Hematopoietic multipotent progenitor cell (in vitro differentiated cells): ENCODE data around the gene TFIP11. TPM values are rescaled to one million over a fixed set of nuclear protein-coding genes. Genes with fewer than 3 reads are reported as not detected.

ENCODE experiments used
- DNase-seq, 3 donors: peaks; one replicate each; pipeline ENCODE4 v3.0.0-alpha.2; 2011 to 2015; ENCODE audit warnings: low read depth in 2 of 3, low spot score in 2 of 3
- small RNA-seq: library from RNA; depleted of rRNA; stranded (forward); fragments of <200 nt; gene quantifications from one replicate; pipeline ENCODE3, GENCODE V24; 2012
- total RNA-seq: library from RNA; depleted of rRNA; stranded (reverse); fragments of >200 nt; gene quantifications from one replicate; pipeline ENCODE4 v1.2.3, GENCODE V29; 2012

Gene TFIP11
- total RNA-seq, 1 donor = 33.7 TPM

DNA sequence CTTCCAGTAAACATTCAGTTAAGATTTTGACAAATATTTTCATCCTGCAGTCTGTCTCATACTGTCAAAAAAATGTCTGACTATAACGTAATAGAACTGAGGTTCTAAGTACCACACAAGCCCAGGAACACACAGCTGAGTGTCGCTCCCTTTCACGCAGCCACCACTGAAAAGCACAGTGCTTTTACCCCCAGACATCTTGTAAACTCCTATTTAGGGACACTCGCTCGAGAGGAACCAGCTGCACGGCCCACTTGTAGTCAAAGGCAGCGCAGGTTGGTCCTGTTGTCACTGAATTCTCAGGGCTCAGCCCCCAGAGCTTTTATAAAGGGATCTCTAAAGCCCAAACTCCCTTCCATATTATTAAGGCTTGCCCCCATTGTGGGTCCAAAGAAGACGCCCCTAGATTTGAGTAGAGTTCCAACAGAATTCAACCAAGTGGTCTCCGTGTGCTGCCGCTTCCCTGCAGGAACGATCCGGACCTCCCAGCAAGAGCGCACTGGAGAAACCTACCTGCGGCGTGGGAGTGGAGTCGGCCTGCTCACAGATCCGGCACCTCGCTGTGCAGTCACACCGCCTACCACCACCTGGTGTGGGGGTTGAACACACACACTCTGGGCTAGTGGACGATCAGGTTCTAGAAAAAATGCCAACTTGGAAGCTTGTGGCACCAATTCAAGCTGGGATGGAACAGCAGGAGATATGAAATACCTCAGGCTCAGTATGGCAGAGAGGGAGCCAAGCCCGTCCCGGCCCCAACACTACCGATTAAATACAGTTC lies 59.8 kb downstream of the TFIP11 start:
- DNase-seq = no peak

DNA sequence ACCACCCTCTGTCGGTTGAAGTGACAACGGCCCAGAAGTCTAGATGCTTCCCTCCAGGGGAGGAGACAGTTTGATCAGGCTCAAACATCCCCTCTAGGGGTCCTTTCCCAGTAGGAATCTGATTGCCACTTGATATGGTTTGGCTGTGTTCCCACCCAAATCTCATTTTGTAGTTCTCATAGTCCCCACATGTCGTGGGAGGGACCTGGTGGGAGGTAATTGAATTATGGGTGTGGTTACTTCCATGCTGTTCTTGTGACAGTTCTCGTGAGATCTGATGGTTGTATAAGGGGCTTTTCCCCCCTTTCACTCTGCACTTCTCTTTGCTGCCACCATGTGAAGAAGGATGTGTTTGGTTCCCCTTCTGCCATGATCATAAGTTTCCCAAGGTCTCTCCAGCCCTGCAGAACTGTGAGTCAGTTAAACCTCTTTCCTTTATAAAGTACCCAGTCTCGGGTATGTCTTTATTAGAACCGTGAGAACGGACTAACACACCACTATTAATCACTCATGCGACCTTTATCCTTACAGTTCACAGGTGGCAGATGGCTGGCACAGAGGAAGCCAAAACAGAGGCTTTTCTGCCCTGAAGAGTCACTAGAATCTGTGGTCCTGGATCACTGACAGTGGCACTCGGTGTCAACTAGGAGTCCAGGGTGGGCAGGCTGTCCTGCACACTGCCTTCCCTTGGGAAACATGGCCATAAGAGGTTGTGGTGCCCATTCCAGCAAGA lies 61.7 kb downstream of the TFIP11 start:
- no peak for DNase-seq

- no peak for DNase-seq
Measured at GRCh38 chr22:26448941-26449340, 63.3 kb downstream of the TFIP11 start.

DNA sequence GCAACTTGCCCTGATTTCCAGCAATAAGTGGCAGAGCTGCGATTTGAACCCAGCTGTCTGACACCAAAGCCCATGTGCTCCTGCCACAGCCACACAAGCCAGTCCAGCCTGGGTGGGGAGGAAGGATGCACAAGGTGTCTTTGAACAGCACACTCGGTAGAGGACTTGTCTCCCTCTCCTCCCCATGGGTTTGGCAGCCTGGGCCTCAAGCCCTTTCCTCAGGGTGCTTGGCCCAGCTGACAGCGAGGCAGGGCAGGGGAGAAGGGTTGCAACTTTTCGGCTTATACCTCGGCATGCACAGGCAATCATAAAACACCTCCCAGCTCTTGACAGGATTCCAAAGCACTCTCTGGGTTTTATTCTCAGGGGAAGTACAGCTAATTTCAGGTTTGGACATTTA lies 63.9 kb downstream of the TFIP11 start:
- no peak for DNase-seq

DNA sequence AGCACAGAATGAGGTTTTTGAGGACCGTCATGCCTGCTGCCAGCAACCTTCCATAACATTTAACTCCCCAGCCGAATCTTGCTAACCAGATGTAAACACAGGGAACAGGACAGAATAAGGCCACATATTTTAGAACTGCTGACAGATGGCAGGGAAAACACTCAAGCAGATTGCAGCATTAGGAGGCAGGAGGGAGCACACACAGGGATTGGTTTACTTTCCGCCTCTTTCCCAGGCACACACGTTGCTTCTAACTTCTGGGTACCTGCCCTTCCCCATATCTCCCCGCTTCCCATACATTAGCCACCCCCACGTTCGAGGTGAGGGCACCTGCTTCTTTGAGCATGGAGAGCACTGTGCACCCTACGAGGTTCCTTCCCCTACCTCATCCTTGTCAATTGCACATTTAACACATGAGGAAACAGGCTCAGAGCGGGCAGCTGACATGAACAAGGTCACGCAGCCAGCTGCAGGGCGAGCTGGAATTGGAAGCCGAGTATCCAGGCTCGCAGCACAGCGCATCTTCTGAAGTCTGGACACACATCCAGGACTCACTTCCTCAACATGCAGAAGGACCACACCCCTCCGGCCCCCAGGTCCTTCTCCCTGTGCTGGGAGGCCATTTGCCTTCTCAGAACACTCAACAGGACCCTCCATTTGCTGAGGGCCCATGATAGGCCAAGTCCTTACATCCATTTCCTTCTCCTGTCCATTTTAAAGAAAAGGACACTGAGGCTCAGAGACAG lies 64.5 kb downstream of the TFIP11 start:
- DNase-seq = no peak

GRCh38 chr22:26446808-26447515 lies 65.3 kb downstream of the TFIP11 start:
- DNase-seq = no peak

DNA sequence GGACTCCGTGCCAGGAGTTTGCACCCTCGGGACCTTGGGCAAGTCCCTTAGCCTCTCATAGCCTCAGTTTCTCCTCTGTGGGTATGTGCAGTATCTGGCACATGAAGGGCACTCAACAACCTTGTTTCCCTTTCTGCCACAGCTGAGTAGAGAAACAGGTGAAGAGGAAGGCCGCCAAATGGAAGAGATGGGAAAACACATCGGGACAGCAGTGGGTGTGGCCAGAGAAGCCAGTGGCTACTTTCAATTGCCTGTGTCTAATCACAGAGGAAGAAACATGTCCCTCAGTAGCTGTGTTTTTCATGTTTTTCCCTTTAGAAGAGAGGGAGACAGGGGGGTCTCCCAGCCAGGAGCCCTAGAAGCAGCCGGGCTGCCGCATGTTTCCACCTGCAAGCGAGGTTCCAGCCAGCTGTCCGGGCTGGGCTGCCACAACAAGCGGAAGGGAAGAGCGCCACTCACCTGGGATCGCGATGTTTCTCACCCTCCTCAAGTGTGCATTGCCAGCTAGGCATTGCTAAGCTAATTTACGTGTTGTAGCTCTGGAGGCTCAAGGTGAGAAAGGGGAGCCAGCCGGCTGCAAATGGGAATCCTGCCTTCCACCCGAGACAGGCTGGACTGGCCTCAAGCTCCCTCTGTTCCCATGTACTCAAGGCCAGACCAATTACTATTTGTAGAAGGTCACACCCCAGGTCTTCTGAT lies 66.5 kb downstream of the TFIP11 start:
- no peak for DNase-seq

DNA sequence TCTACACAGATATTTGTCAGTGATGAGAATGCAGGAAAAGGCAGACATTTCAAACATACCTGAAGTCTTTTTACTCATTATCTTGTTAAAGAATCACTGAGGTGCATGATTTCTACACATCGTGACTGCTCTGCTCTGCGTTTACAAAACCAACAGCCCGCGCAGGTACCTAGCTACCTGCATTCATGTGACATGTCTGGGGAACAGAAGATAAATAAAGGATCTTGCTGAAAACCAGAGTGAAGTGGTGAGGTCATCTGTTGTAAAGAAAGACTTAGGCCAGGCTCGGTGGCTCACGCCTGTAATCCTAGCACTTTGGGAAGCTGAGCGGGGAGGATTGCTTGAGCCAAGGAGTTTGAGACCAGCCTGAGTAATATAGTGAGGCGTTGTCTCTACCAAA lies 67.5 kb downstream of the TFIP11 start:
- no peak for DNase-seq

GRCh38 chr22:26443901-26444690 lies 68.2 kb downstream of the TFIP11 start:
- DNase-seq = no peak

GRCh38 chr22:26442086-26442756 lies 70.1 kb downstream of the TFIP11 start:
- no peak for DNase-seq

Small RNA genes lying within 50 kb of the gene (small RNA-seq; reads per million reads assigned to genes)
- gene MIR548J = 13.4 reads per million, percentile 93 among the genes with 10 or more reads in this experiment

Other genes starting within 250 kb of the TFIP11 start
- gene ASPHD2, start 83.2 kb downstream of the TFIP11 start, total RNA-seq = 1.9 TPM
- 64.9 TPM for gene HPS4, start 28.7 kb downstream of the TFIP11 start, total RNA-seq
- gene SRRD, start 28.6 kb downstream of the TFIP11 start, total RNA-seq = 8.3 TPM
- gene TPST2, start 77.7 kb upstream of the TFIP11 start, total RNA-seq = 120 TPM
- gene CRYBB1, start 105.6 kb upstream of the TFIP11 start, total RNA-seq = 0.27 TPM
- not detected for gene CRYBA4, start 109.5 kb upstream of the TFIP11 start, total RNA-seq
- 14.3 TPM for gene MIAT, start 145.1 kb upstream of the TFIP11 start, total RNA-seq